Measurements from ENCODE around the gene GOLGA7B.

The GOLGA7B gene

GRCh38 chr10:97858001-97858439, 8.4 kb downstream of the GOLGA7B start:
- Histone ChIP-seq H2BK12ac (ENCODE audit: low read length in 2 of 2) (no peak overlapping the region), H3K4me1 (ENCODE audit: control insufficient read depth, insufficient read depth, low read depth, low read length) (peaks cover 12% of the 10 kb centered on the region), H3K27me3 (ENCODE audit: control insufficient read depth in 1 of 2, insufficient read depth in 1 of 2, low read length in 2 of 2) (peaks cover 13 to 51% of the 10 kb centered on the region in 2 experiments), H2AK5ac (ENCODE audit: low read length, severe bottlenecking) (no peak overlapping the region), H2BK15ac (ENCODE audit: low read depth, poor library complexity, severe bottlenecking) (no peak overlapping the region), H3K9ac (ENCODE audit: low read length) (no peak overlapping the region), H2AFZ (ENCODE audit: low read depth, low read length) (no peak overlapping the region), H3K4me2 (ENCODE audit: low read length, poor library complexity, severe bottlenecking) (no peak overlapping the region), H3K18ac (ENCODE audit: low read depth in 1 of 2, low read length in 2 of 2) (no peak overlapping the region), H3K23ac (ENCODE audit: low read length in 2 of 2) (no peak overlapping the region), H3K79me1 (replicated peaks; ENCODE audit: low read length, poor library complexity, severe bottlenecking) (no peaks in the 10 kb centered on the region), H3K36me3 (ENCODE audit: control insufficient read depth in 1 of 2, insufficient read depth in 2 of 2, low read depth in 1 of 2, low read length in 2 of 2) (no peaks in the 10 kb centered on the region), H3K4ac (ENCODE audit: low read depth in 1 of 2, low read length in 2 of 2) (no peak overlapping the region), H4K91ac (ENCODE audit: low read length) (no peak overlapping the region), H3K14ac (ENCODE audit: low read length in 2 of 2) (no peak overlapping the region), H3K4me3 (ENCODE audit: insufficient read depth in 1 of 2, low read depth in 1 of 2, low read length in 2 of 2) (no peak overlapping the region), H3K9me3 (ENCODE audit: control insufficient read depth, low read length) (no peaks in the 10 kb centered on the region), H2BK120ac (ENCODE audit: low read depth, low read length) (no peak overlapping the region), H4K8ac (ENCODE audit: low read length) (no peak overlapping the region), H2BK5ac (ENCODE audit: low read depth, low read length, poor library complexity, severe bottlenecking) (no peak overlapping the region), H3K27ac (ENCODE audit: low read length, poor library complexity, severe bottlenecking) (no peak overlapping the region)
- DNase-seq: no peak
- 54% methylated on average over 1 of the region's 1 CpG for WGBS

GRCh38 chr10:97861097-97861750, 11.6 kb downstream of the GOLGA7B start:
- Histone ChIP-seq H3K14ac (ENCODE audit: low read length in 2 of 2) (peak overlapping the region in 1 of 2 experiments; percentile 47), H3K23ac (ENCODE audit: low read length in 2 of 2) (no peak overlapping the region), H4K91ac (ENCODE audit: low read length) (no peak overlapping the region), H2BK12ac (ENCODE audit: low read length in 2 of 2) (no peak overlapping the region), H3K9me3 (ENCODE audit: control insufficient read depth, low read length) (no peaks in the 10 kb centered on the region), H3K27ac (ENCODE audit: low read length, poor library complexity, severe bottlenecking) (peak overlapping the region; percentile 61), H3K9ac (ENCODE audit: low read length) (peak overlapping the region; percentile 0), H2BK5ac (ENCODE audit: low read depth, low read length, poor library complexity, severe bottlenecking) (no peak overlapping the region), H3K4me1 (ENCODE audit: control insufficient read depth, insufficient read depth, low read depth, low read length) (peaks cover 17% of the 10 kb centered on the region), H3K4me2 (ENCODE audit: low read length, poor library complexity, severe bottlenecking) (peak overlapping the region; percentile 25), H3K4ac (ENCODE audit: low read depth in 1 of 2, low read length in 2 of 2) (no peak overlapping the region), H3K18ac (ENCODE audit: low read depth in 1 of 2, low read length in 2 of 2) (no peak overlapping the region), H3K79me1 (replicated peaks; ENCODE audit: low read length, poor library complexity, severe bottlenecking) (no peaks in the 10 kb centered on the region), H4K8ac (ENCODE audit: low read length) (no peak overlapping the region), H3K4me3 (ENCODE audit: insufficient read depth in 1 of 2, low read depth in 1 of 2, low read length in 2 of 2) (no peak overlapping the region), H3K36me3 (ENCODE audit: control insufficient read depth in 1 of 2, insufficient read depth in 2 of 2, low read depth in 1 of 2, low read length in 2 of 2) (no peaks in the 10 kb centered on the region), H2BK15ac (ENCODE audit: low read depth, poor library complexity, severe bottlenecking) (no peak overlapping the region), H2AFZ (ENCODE audit: low read depth, low read length) (no peak overlapping the region), H2BK120ac (ENCODE audit: low read depth, low read length) (no peak overlapping the region), H3K27me3 (ENCODE audit: control insufficient read depth in 1 of 2, insufficient read depth in 1 of 2, low read length in 2 of 2) (peaks cover 0 to 47% of the 10 kb centered on the region in 2 experiments), H2AK5ac (ENCODE audit: low read length, severe bottlenecking) (peak overlapping the region; percentile 58)
- peak; percentile 23 for DNase-seq
- 88% methylated on average over 2 of the region's 3 CpGs for WGBS

DNA sequence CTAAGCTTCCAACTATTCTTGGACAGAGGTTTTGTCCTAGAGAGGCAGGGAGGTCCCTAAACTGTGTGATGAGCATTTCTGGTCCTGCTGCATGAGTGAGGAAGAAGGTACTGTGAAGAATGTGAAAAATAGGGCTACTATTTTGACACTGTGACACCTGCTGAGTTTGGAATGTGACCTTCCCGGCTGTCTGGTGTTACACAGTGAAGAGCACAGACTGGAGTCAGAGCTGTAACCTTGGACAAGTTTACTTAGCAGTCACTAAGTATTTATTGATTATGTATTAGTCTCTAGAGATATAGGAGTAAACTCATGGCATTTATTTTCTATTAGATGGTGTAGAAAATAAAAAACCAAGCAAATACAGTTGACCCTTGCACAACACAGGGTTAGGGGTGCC, 12.3 kb downstream of the GOLGA7B start:
- H4K91ac ChIP-seq (ENCODE audit: low read length): no peak overlapping the region
- no peaks in the 10 kb centered on the region for H3K9me3 ChIP-seq (ENCODE audit: control insufficient read depth, low read length)
- H3K27ac ChIP-seq (ENCODE audit: low read length, poor library complexity, severe bottlenecking): peak overlapping the region; percentile 61
- no peak overlapping the region for H3K4me2 ChIP-seq (ENCODE audit: low read length, poor library complexity, severe bottlenecking)
- WGBS: no CpG with 5 or more reads among the region's 1 CpG
- H3K4me1 ChIP-seq (ENCODE audit: control insufficient read depth, insufficient read depth, low read depth, low read length): peaks cover 17% of the 10 kb centered on the region
- H3K36me3 ChIP-seq (ENCODE audit: control insufficient read depth in 1 of 2, insufficient read depth in 2 of 2, low read depth in 1 of 2, low read length in 2 of 2): no peaks in the 10 kb centered on the region
- no peak overlapping the region for H3K4me3 ChIP-seq (ENCODE audit: insufficient read depth in 1 of 2, low read depth in 1 of 2, low read length in 2 of 2)
- no peak overlapping the region for H2BK15ac ChIP-seq (ENCODE audit: low read depth, poor library complexity, severe bottlenecking)
- no peak for DNase-seq
- no peak overlapping the region for H4K8ac ChIP-seq (ENCODE audit: low read length)
- no peak overlapping the region for H3K14ac ChIP-seq (ENCODE audit: low read length in 2 of 2)
- H2AFZ ChIP-seq (ENCODE audit: low read depth, low read length): no peak overlapping the region
- peaks cover 0 to 49% of the 10 kb centered on the region in 2 experiments for H3K27me3 ChIP-seq (ENCODE audit: control insufficient read depth in 1 of 2, insufficient read depth in 1 of 2, low read length in 2 of 2)
- no peak overlapping the region for H2BK12ac ChIP-seq (ENCODE audit: low read length in 2 of 2)
- no peak overlapping the region for H2BK5ac ChIP-seq (ENCODE audit: low read depth, low read length, poor library complexity, severe bottlenecking)
- H3K79me1 ChIP-seq (replicated peaks; ENCODE audit: low read length, poor library complexity, severe bottlenecking): no peaks in the 10 kb centered on the region
- H2AK5ac ChIP-seq (ENCODE audit: low read length, severe bottlenecking): no peak overlapping the region
- H3K18ac ChIP-seq (ENCODE audit: low read depth in 1 of 2, low read length in 2 of 2): no peak overlapping the region
- no peak overlapping the region for H2BK120ac ChIP-seq (ENCODE audit: low read depth, low read length)
- H3K9ac ChIP-seq (ENCODE audit: low read length): peak overlapping the region; percentile 0
- no peak overlapping the region for H3K23ac ChIP-seq (ENCODE audit: low read length in 2 of 2)
- no peak overlapping the region for H3K4ac ChIP-seq (ENCODE audit: low read depth in 1 of 2, low read length in 2 of 2)

DNA sequence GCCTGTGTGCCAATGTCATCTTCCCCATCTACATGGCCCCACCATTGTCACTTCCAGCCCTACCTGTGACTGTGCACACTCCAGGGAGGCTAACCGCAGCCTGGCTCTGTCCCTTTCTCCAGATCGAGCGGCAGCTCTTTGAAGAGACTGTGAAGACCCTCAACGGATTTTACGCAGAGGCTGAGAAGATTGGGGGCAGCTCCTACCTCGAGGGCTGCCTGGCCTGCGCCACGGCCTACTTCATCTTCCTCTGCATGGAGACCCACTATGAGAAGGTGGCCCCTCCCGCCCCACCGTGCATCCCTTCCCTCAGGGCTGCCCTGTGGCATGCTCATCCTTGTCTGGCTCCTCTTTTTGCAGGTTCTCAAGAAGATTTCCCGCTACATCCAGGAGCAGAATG, 14.2 kb downstream of the GOLGA7B start:
- Histone ChIP-seq H2AK5ac (ENCODE audit: low read length, severe bottlenecking) (no peak overlapping the region), H2BK5ac (ENCODE audit: low read depth, low read length, poor library complexity, severe bottlenecking) (no peak overlapping the region), H2AFZ (ENCODE audit: low read depth, low read length) (no peak overlapping the region), H3K23ac (ENCODE audit: low read length in 2 of 2) (no peak overlapping the region), H3K4ac (ENCODE audit: low read depth in 1 of 2, low read length in 2 of 2) (no peak overlapping the region), H3K27ac (ENCODE audit: low read length, poor library complexity, severe bottlenecking) (no peak overlapping the region), H2BK12ac (ENCODE audit: low read length in 2 of 2) (no peak overlapping the region), H3K27me3 (ENCODE audit: control insufficient read depth in 1 of 2, insufficient read depth in 1 of 2, low read length in 2 of 2) (peaks cover 0 to 43% of the 10 kb centered on the region in 2 experiments), H3K79me1 (replicated peaks; ENCODE audit: low read length, poor library complexity, severe bottlenecking) (no peaks in the 10 kb centered on the region), H3K4me2 (ENCODE audit: low read length, poor library complexity, severe bottlenecking) (no peak overlapping the region), H3K36me3 (ENCODE audit: control insufficient read depth in 1 of 2, insufficient read depth in 2 of 2, low read depth in 1 of 2, low read length in 2 of 2) (no peaks in the 10 kb centered on the region), H2BK120ac (ENCODE audit: low read depth, low read length) (no peak overlapping the region), H3K4me1 (ENCODE audit: control insufficient read depth, insufficient read depth, low read depth, low read length) (peaks cover 17% of the 10 kb centered on the region), H3K4me3 (ENCODE audit: insufficient read depth in 1 of 2, low read depth in 1 of 2, low read length in 2 of 2) (no peak overlapping the region), H3K9me3 (ENCODE audit: control insufficient read depth, low read length) (no peaks in the 10 kb centered on the region), H3K14ac (ENCODE audit: low read length in 2 of 2) (no peak overlapping the region), H2BK15ac (ENCODE audit: low read depth, poor library complexity, severe bottlenecking) (no peak overlapping the region), H3K18ac (ENCODE audit: low read depth in 1 of 2, low read length in 2 of 2) (no peak overlapping the region), H4K8ac (ENCODE audit: low read length) (no peak overlapping the region), H4K91ac (ENCODE audit: low read length) (no peak overlapping the region), H3K9ac (ENCODE audit: low read length) (no peak overlapping the region)
- 92% methylated on average over 11 of the region's 11 CpGs for WGBS
- no peak for DNase-seq
